GM19438 (cell line): ENCODE measurements around the gene WDR73.
"Not testable (repeated sequence)": the region's sequence is repeated elsewhere in the genome, so short reads cannot be mapped to it uniquely, and the experiment has no call there.

ENCODE experiments used
- ATAC-seq: cut with Tn5 transposase; IDR thresholded peaks from one replicate; pipeline ENCODE4 v1.9.1; 2021; ENCODE audit warnings: low read depth; ENCODE audit not compliant: unreplicated experiment

Gene WDR73

DNA sequence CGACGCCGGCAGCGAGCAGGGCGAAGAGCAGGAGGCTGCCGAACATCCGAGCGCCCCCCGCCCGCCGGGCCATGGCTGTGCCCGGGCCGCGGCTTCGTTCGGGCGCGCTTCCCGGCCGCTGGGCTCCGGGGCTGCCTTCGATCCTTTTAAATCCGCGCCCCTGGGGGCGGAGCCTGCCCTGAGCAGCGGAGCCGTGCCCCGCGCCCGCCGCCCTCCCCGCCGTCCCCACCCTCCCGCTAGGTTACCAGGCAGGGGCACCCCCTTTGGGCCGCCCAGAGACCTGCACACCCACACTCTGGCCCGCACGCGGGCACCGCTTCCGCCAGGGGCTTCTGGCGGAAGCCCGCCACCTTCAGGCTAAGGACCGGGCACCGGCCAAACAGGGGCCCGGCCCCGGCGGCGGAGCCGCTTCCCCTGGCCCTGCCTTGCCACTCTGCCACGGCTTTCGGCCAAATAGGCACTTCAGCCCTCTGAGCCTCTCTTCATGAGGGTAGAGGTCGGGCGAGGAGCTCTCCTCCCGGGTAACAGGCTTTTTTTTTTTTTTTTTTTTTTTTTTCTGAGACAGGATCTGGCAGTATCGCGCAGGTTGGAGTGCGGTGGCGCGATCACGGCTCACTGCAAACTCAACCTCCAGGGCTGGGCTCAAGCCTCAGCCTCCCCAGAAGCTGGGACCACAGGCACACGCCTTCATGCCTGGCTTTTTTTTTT lies 4.2 kb upstream of the WDR73 start, which contains the start of gene NMB:
Gene NMB, minus strand, starts transcription at position 120 of the 708 bp plus-strand sequence. Its CDS starts 47 bp downstream, at position 73.
- ATAC-seq: peak; percentile 44

DNA sequence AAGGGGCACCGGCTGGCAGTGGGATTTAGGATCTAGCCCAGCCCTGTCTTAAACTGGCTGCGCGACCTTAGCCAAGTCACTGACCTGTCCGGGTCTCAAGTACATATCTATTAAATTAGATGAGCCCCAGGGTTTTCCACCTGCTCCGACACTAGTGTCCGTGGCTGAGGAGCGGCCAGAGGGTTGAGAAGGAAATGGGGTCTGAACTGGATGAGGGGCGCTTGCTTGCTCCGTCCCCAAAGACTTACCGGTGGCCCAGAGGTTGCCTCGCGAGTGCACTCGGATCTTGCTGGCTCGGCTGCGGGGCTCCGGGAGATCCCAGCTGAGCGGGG lies 3.6 kb upstream of the WDR73 start:
- ATAC-seq: no peak

DNA sequence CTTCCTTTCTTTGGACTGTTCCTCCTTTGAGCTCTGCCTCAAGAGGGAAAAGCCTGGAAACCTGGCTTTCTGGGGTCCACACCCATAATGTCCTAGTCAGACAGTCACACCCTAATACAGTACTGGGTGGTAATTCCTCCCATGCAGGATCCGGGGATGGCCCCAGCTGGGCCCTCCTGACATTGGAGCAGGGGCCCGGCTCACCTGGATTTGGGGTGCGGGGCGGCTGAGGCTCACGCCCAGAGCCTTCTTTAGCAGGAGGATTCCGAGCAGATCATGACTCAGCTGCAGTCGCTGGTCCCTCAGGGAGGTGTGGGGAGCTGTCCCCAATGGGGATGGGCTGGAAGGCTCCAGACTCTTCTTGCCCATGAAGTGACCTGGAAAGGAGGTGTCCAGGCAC lies 2.9 kb upstream of the WDR73 start:
- ATAC-seq: no peak

DNA sequence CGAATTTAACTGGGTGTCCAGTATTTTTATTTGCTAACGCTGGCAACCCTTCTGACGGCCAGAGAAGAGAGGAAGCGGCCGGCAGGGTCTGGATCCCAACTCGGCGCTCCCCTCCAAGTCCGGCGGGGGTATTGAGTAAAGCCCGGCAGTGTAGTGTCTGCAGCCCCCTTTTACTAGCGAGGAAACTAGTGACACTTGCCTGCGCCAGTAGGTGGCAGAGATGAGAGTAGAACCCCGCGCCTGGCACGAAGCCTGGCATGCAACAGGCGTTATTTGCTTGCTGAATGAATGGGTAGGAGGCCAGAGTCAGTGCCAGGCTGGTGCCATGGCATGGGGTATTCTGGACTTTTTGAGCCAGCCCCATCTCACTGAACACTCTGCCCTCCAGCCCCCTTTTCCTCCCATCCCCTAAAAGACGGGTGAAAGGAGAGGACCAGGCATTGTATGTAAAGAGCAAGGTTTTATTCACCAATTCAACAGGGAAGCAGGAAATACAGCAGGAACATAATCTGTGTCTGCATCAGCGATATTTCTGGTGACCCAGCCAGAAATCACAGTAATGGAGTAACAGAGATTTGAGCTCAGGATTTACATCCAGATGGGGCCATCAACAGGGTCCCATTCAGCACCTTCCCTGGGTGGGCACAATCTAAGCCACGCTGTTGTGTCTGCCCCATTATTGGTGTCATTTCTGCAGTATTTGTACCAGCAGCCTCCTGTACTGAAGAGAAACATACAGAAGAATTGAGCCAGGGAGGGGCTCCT lies 788 bp upstream of the WDR73 start:
- peak; percentile 39 for ATAC-seq

DNA sequence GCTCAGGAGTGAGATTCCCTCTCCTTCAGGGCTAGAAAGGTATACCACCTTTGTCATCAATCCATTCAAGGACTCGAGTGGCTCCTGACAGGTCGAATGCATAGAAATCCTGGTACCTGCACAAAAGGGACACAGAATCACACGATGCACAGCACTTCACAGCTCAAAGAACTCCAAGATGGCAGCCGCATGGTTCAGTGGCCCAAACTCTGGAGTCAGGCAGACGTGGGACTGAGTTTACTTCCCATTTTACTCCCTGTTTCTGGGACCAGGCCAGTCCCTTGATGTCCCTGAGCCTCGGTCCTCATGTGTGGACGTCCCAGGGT lies 536 bp downstream of the WDR73 start:
- no peak for ATAC-seq

DNA sequence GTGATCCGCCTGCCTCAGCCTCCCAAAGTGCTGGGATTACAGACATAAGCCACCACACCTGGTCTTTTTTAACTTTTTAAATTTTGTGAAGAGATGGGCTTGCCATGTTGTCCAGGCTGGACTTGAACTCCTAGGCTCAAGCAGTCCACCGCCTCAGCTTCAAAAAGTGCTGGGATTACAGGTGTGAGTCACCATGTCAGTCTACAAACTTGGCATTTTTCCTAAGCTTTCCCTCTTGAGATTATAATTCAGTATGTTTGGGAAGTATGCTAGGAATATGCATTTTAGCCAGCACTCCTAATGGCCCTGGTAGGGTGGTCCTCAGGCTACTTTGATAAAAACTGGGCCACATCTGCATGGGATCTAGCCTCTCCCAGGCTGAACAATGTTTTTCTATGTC lies 4.4 kb downstream of the WDR73 start:
- no peak for ATAC-seq

DNA sequence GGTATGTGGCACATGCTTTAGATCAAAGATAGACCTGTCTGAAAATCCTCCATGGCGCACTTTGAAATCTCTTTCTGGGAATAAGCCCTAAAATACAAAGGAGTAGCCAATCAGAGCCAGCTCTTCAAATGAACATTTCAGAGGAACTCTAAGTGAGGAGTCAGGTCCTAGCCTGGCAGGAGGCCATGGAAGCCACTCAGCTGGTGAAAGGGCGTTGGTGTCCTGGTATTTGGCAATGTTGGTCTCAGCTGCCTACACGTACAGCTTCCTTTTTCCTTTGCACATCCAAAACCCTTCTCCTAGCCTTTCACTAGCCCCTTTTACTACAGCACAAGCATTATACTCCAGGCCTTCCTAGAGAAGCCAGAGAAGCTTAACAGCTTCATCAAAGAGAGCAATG lies 5.5 kb downstream of the WDR73 start:
- no peak for ATAC-seq

DNA sequence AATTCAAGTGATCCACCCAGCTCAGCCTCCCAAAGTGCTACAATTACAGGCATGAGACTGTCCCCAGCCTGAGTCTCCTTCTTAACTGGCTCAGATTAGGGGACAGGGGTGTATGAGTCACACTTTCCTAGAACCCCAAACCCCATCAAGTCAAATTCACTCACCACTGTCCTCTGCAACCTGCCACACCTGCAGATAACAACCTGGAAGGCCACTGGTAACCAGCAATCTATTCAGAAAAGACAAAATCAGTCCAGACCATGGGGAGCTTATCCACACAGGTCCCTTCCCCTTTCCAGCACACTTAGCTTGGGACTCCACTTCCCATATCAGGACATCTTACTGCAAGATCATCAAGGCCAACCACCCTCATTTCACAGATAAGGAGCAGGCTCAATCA lies 6.4 kb downstream of the WDR73 start:
- ATAC-seq: no peak

DNA sequence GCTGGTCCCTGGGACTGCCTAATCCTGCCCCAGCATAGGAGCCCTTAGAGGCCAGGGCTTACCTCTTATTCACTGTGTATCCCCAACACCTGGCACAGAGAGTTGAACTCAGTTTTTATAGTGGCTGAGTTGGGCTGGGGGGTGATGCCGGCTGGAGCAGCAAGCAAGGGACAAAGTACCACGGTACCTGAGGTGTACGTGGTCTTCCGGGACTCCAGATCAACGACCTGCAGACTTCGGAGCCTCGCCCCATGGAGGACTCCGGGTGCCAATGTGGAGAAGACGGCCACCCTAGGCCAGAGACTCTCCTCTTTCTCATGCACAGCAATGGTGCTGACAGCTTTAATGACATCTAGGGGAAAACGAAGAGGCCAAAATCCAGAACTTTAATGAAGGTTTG lies 8.1 kb downstream of the WDR73 start:
- no peak for ATAC-seq

DNA sequence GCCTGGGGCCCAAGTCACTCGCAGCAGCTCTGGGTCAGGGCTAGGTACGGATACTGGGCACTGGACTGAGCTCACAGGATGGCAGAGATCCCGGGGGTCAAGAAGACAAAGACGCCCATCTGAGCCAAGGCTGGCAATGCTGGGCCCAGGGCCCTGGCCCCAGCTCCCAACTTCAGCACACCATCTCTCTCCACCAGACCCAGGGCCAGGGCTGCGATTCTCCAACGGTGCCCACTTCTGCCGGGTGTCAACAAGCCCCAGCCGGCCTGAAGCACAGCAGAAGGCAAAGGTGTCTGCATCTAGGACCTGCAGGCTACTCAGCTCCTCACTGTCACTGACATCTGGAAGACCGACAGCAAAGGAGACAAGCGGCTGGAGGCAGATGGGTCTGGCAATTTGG lies 8.6 kb downstream of the WDR73 start:
- ATAC-seq: no peak

DNA sequence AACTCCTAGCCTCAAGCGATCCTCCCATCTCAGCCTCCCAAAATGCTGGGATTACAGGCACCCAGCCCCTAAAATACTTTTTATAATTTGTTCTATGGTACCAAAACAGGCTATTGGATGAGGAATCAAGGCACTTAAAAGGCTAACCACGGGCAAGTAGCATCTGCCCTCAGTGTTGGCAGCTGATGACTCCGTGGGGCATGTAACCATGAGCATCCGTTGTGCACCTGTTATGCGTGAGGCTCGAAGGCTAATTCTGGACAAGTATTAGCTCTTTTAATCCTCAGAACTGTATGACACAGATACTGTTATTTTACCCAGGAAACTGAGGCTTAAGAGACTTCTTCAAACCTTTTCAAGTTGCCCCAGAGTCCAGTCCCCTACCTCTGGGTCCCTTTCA lies 10.2 kb downstream of the WDR73 start:
- no peak for ATAC-seq

DNA sequence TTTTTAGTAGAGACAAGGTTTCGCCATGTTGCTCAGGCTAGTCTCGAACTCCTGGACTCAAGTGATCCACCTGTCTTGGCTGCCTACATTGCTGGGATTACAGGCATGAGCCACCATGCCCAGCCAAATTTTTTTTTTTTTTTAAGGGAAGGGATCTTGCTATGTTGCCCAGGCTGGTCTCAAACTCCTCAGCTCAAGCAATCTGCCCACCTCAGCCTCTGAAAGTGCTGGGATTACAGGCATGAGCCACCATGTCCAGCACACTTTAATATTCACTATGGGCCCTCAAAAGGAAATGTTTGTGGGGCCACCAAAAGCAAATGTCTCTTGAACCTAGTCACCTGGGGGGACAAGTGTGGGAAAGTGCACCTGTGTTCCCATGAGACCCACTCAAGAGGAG lies 11.4 kb downstream of the WDR73 start:
- not testable (repeated sequence) for ATAC-seq

DNA sequence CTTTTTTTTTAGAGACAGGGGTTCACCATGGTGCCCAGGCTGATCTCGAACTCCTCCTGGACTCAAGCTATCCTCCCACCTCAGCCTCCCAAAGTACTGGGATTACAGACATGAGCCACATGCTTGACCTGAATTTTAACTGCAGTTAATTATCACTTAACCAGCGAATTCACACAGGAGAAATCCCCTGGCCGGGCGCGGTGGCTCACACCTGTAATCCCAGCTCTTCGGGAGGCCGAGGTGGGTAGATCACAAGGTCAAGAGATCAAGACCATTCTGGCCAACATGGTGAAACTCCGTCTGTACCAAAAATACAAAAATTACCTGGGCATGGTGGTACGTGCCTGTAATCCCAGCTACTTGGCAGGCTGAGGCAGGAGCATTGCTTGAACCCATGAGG lies 12.2 kb downstream of the WDR73 start:
- not testable (repeated sequence) for ATAC-seq

DNA sequence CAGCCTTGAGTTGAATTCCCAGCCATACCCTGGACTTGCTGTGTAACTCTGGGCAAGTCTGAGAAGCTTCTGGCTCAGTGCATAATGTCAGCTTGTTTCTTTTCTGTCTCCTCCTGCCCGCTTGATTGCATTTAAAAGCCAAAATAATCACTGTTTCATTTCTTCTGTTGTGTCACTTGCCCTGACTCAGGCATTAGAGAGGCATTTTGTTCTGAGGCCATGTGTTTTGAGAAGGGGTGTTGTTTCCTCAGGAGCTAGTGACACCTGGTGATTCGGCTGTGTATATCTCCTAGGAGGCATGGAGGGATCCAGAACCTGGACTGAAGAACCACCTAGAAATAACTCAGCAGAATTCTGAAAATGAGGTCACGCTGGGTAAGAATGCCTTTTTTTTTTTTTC lies 16.0 kb downstream of the WDR73 start:
- ATAC-seq: no peak

DNA sequence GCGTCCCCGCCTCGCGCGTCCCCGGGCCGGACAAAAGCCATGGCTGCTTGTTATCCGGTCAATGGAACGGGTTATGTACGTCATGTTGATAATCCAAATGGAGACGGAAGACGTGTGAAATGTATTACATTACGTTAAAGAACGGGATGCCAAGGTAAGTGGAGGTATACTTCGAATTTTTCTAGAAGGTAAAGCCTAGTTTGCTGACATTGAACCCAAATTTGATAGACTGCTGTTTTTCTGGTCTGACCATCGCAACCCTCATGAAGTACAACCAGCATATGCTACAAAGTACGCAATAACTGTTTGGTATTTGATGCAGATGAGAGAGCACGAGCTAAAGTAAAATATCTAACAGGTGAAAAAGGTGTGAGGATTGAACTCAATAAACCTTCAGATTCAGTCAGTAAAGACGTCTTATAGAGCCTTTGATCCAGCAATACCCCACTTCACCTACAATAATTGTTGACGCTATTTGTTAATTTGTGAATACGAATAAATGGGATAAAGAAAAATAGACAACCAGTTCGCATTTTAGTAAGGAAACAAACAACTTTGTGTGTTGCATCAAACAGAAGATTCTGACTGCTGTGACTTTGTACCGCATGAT lies 19.8 kb downstream of the WDR73 start:
- no peak for ATAC-seq

DNA sequence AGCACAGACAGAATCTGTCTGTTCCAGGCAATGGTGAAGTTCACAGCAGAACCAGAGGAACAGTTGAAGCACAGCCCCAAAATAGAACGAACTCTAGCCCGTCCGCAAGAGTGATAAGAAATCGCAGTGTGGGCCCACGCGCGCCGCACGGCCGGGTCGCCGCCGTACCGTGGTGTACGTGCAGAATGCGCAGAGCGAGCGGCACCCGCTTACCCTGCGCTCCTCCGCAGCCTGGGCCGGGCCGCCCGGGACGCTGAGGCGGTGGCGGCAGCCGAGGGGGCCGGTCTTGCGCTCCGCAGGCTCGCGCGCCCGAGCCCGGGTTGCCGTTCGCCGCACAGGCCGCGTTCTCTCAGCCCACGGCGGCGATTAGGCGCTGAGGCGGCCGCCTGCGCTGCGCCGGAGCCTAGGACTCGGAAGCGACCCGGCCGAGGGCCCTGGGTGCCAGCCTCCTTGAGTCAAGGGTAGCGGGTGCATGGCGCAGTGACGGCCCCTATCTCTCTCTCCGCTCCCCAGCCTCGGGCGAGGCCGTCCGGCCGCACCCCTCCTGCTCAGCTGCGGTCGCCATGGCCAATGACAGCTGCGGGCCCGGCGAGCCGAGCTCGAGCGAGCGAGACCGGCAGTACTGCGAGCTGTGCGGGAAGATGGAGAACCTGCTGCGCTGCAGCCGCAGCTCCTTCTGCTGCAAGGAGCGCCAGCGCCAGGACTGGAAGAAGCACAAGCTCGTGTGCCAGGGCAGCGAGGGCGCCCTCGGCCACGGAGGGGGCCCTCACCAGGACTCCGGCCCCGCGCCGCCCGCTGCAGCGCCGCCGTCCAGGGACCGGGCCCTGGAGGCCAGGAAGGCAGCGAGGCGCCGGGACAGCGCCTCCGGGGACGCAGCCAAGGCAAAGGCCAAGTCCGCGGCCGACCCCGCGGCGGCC lies 20.5 kb downstream of the WDR73 start:
- peak; percentile 53 for ATAC-seq

DNA sequence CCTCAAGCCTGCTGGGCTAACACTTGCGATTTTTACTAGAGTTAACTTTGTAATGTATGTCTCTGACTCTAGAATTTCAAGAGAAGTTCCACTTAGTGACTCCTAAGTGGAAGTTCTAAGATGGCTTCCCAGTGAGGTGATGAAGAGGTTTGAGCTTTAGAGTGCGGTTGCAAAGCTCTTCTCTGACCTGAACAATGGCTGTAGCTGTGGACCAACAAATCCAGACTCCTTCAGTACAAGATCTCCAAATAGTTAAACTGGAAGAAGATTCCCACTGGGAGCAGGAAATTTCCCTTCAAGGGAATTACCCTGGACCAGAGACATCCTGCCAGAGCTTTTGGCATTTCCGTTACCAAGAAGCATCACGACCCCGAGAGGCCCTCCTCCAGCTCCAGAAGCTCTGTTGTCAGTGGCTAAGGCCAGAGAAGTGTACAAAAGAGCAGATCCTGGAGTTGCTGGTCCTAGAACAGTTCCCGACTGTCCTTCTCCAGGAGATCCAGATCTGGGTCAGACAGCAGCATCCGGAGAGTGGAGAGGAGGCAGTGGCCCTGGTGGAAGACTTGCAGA lies 22.3 kb downstream of the WDR73 start:
- ATAC-seq: no peak

DNA sequence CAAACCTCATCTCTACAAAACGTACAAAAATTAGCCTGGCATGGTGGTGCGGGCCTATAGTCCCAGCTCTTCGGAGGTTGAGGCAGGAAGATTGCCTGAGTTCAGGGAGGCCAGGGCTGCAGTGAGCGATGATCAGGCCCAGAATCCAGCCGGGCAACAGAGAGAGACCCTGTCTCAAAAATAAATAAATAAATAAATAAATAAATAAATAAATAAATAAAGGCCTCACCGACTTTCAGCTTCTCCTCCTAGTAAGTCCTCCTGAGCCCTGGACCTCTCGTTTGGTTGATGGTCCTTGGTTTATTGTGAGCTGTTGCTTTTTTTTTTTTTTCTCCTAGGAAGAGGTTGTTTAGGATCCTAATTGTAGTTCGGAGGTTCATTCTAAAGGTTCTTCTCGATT lies 25.1 kb downstream of the WDR73 start:
- ATAC-seq: no peak

DNA sequence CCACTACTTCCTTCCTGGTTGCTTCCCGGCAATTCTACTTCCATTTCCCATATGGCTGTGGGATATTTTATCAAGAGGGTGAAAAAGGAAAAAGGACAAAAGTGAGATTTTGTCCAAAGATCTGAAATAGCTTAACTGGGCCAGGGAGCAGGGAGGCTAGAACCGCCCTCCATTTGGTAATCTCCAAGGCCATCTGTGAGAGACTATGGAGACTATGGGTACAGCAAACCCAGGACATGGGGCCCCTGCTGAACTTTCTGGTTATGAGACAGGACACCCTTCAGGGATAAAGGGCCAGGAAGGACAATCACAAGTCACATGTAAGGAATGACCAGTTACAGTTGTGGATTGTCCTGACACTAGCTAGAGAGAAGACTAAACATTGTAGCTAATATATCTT lies 29.0 kb downstream of the WDR73 start:
- ATAC-seq: no peak

DNA sequence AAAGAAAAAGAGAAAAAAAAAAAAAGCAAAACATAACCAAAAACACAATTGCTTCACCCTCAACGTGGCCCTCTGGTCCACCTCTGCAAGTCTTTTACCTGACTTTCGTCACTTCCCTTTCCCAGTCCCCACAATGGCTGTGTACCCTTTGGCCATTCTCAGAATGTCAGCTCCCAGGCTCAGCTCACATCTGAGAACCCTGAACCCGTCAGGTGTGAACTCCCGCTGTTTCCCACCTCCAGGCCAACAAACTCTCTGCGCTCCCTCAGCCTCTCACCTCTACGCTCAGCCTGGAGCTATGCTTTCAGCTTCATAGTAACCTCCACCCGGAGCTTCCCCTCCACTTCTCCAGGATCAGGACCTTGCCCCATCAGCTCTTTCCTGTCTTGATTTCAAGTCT lies 29.7 kb downstream of the WDR73 start:
- ATAC-seq: no peak
